WI38 (cell line): Measurements from ENCODE around the gene PRAME.
"Not testable (repeated sequence)": the region's sequence is repeated elsewhere in the genome, so short reads cannot be mapped to it uniquely, and the experiment has no call there.

Experiments
- H3K4me3 ChIP-seq: 2 replicates; pipeline ENCODE4 v1.5.1; 2011; ENCODE audit warnings: low read depth, mild to moderate bottlenecking, control low read depth, low read length
- TF ChIP-seq, protein P1 (sequence below): IDR thresholded peaks from 2 replicates; pipeline ENCODE4 v1.5.1; 2012; ENCODE audit warnings: low read depth, mild to moderate bottlenecking, control low read depth, low read length

PRAME gene

DNA sequence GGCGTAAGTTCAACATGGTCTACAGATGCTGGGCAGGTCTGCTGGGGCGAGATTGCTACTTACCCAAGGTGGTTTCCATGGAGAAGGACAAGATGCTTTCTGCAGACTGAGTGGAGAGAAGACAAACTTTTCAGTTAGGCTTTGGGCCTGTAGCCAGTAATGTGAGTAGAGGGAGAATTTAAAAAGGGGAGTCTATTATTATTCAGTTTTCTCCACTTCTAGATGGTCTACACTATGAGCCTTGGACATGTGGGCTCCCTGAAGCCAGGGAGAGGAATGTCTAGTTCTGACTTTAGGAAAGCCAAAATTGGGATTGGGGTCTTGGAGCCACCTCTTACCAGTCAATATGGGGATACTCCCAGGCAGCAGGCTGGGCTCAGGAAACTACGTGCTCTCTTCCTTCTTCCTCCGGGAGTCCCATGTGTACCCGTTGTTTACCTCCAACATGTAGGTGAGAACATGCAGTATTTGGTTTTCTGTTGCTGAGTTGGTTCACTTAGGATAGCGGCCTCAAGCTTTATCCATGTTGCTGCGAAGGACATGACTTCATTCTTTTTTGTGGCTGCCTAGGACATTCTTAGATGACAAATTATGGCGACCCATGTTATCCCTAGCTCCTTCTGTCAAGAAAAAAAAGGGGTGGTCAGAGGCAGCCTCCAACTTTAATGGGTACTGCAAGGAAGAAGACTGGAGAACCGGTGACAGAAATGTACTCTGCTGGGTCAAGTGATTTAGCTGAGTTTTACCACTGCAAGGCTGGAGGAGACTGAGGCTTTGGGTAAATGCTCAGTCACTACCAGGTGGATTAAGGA, 24.3 kb downstream of the PRAME start:
- no peak overlapping the region for H3K4me3 ChIP-seq
- TF ChIP-seq, protein P1, sequence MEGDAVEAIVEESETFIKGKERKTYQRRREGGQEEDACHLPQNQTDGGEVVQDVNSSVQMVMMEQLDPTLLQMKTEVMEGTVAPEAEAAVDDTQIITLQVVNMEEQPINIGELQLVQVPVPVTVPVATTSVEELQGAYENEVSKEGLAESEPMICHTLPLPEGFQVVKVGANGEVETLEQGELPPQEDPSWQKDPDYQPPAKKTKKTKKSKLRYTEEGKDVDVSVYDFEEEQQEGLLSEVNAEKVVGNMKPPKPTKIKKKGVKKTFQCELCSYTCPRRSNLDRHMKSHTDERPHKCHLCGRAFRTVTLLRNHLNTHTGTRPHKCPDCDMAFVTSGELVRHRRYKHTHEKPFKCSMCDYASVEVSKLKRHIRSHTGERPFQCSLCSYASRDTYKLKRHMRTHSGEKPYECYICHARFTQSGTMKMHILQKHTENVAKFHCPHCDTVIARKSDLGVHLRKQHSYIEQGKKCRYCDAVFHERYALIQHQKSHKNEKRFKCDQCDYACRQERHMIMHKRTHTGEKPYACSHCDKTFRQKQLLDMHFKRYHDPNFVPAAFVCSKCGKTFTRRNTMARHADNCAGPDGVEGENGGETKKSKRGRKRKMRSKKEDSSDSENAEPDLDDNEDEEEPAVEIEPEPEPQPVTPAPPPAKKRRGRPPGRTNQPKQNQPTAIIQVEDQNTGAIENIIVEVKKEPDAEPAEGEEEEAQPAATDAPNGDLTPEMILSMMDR = no peak

DNA sequence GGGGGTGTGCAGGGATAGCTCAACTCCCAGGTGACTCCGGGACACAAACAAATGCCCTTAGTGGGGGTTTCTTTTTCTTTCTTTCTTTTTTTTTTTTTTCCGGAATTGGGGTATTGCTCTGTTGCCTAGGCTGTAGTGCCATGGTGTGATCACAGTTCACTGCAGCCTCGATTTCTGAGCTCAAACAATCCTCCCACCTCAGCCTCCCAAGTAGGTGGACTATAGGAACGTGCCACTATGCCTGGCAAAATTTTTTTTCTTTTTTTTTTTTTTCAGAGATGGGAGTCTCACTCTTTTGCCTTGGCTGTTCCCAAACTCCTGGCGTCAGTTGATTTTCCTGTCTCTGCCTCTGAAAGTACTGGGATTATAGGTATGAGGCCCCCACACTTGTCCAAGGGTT, 25.2 kb downstream of the PRAME start:
- no peak overlapping the region for H3K4me3 ChIP-seq
- TF ChIP-seq, protein P1 = no peak

DNA sequence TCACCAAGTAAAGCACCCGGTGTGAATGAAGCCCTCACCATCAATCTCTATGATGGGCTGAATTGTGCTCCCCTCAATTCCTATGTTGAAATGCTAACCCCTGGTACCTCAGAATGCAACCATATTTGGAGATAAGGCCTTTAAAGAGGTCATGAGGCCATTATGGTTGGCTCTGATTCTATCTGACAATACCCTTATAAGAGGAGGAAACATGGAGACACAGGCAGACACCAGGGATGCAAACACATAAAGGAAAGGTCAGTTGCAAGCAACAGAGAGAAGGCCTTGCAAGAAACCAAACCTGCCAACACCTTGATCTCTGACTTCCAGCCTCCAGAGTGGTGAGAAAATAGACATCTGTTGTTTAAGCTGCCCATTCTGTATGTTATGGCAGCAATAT, 25.6 kb downstream of the PRAME start:
- TF ChIP-seq, protein P1 = no peak
- H3K4me3 ChIP-seq = no peak overlapping the region

DNA sequence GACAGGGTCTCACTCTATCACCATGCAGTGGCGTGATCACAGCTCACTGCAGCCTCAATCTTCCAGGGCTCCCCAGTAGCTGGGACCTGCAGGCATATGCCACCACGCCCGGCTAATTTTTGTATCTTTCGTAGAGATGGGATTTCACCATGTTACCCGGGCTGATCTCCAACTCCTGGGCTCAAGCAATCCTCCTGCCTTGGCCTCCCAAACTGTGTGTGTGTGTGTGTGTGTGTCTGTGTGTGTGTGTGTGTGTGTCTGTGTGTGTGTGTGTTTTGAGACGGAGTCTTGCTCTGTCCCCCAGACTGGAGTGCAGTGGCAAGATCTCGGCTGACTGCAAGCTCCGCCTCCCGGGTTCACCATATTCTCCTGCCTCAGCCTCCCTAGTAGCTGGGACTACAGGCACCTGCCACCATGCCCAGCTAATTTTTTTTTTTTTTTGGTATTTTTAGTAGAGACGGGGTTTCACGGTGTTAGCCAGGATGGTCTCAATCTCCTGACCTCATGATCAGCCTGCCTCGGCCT, 26.5 kb downstream of the PRAME start:
- H3K4me3 ChIP-seq = not testable (repeated sequence)

DNA sequence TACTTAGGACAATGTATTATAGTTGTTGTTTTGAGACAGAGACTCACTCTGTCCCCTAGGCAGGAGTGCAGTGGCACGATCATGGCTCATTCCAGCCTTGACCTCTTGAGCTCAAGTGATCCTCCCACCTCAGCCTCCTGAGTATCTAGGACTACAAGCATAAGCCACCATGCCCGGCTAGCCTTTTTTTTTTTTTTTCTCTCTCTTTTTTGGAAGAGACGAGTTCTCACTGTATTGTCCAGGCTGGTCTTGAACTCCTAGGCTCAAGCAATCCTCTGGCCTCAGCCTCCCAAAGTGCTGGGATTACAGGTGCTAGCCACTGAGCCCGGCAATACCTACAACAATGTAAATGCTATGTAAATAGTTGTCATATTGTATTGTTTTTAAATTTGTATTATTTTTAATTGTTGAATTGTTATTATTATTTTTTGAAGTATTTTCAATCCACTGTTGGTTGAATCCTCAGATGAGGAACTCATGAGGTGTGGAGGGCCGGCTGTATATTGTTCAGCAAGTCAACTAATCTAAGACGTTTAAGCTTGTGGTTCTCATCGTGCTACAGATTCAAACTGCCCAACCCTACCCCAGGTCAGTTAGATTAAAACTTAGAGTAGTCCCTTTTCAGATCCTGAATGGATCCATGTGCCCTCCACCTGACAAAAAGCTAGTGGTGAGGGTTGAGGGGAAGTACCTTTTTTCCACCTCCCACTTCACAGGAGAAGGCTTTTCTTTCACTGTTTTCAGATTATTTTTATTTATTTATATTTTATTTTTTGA, 27.1 kb downstream of the PRAME start:
- TF ChIP-seq, protein P1 = no peak

DNA sequence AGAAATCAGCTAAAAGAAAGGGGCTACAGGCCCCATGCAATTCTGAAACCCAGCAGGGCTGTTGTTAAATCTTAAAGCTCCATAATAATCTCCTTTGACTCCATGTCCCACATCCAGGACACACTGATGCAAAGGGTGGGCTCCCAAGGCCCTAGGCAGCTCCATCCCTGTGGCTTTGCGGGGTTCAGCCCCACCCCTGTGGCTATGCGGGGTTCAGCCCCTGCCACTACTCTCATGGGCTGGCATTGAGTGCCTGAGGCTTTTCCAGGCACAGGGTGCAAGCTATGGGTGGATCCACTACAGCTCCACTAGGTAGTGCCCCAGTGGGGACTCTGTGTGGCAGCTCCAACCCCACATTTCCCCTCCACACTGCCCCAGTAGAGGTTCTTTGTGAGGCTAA, 30.3 kb downstream of the PRAME start:
- no peak overlapping the region for H3K4me3 ChIP-seq
- TF ChIP-seq, protein P1 = no peak

More for the DNA sequence above, 27.1 kb downstream of the PRAME start:
- H3K4me3 ChIP-seq = no peak overlapping the region

DNA sequence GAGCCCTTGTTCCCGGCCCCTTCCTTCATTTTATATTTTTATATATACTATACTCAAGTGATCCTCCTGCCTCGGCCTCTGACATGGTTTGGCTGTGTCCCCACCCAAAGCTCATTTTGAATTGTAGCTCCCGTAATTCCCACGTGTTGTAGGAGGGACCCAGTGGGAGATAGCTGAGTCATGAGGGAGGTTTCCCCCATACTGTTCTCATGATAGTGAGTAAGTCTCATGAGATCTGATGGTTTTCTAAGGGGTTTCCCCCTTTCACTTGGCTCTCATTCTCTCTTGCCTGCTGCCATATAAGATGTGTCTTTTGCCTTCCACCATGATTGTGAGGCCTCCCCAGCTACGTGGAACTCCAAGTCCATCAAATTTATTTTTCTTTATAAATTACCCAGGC, 31.8 kb downstream of the PRAME start:
- H3K4me3 ChIP-seq = no peak overlapping the region
- TF ChIP-seq, protein P1 = no peak
